IPS-NIHi7 (cell line): ENCODE measurements around the gene SFR1.
"Not testable (repeated sequence)": the region's sequence is repeated elsewhere in the genome, so short reads cannot be mapped to it uniquely, and the experiment has no call there.

ENCODE experiments used
- DNase-seq: peaks from one replicate; pipeline ENCODE4 v3.0.0; 2012; ENCODE audit warnings: mixed read lengths; ENCODE audit errors: extremely low spot score

Gene SFR1

GRCh38 chr10:104109908-104110662, 11.9 kb upstream of the SFR1 start:
- DNase-seq, result no peak

DNA sequence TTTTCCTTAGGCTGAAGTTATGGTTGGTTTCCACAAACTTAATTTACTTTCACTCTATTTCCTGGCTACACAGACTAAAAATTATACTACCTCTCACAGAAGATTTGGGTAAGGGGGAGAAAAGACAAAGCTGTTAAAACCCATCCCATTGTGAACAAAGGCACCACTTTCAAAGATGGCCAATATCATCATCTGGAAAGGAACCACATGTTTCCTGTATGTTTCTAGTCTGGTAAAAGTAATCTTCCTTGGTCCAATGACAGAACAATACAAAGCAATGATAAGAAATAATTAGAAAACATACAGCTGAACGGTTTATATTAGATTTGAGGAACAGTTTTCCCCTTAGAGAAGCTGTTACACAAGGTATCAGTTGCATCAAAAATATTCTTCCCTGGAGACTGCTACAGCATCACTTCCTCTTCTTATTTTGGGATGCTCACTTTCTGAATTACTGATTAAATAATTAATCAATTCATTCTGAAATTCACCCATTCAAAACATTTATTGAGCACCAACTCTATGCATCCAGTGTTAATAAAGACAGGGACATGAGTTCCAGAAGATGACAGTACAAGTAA, 8.5 kb upstream of the SFR1 start:
- no peak for DNase-seq

GRCh38 chr10:104117839-104118323, 4.1 kb upstream of the SFR1 start:
- no peak for DNase-seq

DNA sequence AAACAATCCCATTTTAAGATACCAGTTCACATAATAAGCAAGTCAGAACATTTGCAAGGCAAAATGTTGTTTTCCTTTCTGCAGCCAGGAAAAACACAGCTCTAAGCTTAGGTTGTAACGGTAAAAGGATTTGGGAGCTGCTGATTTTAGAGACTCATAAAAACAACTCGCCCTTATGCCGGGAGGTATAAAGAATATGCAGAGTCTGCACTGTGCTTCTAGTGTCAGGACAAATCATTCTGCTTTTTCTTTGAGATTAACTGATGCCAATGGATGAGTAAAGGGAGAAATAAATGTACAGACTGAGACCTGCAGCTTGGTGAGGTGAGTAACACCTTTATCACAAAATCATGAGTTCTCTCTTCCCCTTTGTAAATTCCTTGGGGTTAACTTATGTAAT, 2.0 kb upstream of the SFR1 start:
- no peak for DNase-seq

- no peak for DNase-seq
These were observed 1.5 kb upstream of the SFR1 start for GRCh38 chr10:104120512-104120902.

DNA sequence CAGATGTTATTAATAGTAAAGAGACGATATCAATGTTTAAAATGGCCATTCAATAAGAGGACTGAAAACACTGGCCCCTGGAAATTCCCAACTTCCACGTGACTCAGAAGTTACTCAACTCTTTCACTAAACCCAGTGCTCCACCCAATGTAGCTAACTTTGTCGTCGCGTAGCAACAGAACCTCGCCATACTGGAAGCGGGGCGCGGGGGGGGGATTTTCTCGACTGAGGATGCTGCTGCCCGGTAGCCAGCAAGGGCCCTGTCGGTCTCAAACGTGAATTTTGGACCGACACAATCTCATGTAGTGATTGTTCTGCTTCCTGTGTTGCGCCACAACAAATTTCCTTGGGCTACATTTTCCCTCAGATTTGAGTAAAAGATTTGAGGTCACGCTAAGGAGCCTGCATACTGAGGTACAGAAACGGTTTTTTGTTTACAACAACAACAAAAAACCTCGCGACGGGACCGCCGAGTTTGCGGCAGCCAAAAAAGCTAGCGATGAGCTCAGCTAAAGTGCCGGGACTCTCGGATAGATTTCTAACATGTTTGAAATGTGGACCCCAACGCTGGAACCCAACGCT, 977 bp upstream of the SFR1 start:
- DNase-seq, result peak; percentile 57

DNA sequence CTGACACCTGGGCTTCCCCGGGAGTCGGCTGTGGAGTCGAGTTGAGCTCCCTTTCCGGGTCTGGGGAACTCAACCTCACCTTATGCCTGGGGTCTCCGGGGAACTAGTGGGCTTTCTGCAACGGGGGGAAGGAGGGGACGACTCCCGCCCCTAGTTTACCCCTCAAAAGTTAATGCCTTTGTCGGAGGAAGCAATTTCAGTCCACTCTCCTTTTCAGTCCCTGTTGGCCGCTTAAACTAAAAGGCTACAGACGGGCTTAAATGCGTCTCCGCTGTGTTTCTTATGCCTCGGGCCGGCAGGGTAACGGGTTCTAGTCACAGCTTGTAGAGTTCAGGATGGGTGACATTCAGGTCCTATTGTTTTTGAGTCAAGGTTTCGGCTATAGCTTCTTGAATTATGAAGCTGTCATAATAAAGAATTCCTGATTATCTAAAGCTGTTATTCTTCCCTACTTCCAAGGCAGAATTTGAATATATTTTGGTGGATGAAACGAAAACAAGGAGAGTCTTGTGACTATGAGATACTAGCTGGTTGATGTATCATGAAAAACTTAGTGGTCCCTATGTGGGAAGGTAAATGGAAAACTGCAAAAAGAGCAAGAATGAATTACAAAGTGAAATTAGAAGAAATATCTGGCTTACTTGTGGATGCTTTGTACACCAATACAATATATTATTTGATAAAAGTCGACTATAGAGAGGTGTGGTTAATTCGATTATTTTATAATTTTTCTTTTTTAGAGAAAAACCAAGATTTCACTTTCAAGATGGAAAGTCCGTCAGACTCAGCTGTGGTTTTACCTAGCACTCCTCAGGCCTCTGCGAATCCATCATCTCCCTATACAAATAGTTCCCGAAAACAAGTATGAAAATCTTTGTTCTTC, 495 bp downstream of the SFR1 start:
- no peak for DNase-seq

- no peak for DNase-seq
These were observed 1.4 kb downstream of the SFR1 start for GRCh38 chr10:104123397-104123796.

- peak; percentile 49 for DNase-seq
These were observed 5.4 kb downstream of the SFR1 start for GRCh38 chr10:104127411-104127810.

DNA sequence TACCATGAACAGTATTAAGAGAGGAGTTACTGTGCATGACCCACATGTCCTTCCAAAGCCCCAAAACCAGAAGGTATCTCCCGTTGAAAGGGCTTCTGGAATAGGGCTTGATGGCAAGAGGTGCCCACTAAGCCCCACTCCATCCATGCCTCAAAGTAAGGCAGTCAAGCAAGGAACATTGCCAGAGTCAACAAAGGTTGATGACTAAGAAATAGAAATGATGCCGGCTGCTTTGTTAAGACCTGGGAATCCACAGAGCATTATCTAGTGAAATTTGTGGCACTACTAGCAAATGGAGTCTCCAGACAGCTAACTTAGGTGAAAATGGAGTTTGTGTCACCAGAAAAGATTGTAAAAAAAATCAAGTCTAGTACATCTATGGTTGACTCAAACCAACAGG, 6.2 kb downstream of the SFR1 start:
- no peak for DNase-seq

DNA sequence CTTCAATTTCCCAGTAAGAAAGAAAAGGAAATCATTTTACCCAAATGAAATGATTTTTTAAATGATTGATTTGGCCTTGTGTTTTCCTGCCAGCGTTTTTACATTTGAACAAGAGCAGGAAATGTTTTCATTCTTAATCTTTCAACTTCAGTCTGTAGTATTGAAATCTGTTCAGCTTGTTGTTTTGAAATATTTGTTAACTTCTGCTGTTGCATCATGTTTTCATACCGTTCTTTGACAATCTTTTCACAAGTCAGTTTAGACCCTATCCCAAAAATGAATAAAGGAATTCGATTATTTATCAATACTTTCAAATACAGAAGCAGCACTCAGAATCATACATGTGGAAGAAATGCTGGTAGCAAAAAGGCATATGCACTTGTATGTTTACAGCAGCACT, 8.1 kb downstream of the SFR1 start:
- DNase-seq, result no peak

DNA sequence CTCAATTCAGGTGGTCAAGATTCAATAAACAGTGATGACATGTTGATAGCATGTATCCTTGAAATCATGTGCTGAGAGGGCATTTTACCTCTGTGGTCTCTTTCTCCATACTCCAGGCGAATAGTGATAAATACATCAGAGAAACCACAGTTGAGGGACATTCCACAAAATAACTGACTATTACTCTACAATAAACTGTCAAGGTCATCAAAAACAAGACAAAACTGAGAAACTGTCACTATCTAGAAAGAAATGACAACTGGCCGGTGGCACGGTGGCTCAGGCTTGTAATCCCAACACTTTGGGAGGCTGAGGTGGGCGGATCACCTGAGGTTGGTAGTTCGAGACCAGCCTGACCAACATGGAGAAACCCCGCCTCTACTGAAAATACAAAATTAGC, 16.2 kb downstream of the SFR1 start:
- DNase-seq, result no peak

DNA sequence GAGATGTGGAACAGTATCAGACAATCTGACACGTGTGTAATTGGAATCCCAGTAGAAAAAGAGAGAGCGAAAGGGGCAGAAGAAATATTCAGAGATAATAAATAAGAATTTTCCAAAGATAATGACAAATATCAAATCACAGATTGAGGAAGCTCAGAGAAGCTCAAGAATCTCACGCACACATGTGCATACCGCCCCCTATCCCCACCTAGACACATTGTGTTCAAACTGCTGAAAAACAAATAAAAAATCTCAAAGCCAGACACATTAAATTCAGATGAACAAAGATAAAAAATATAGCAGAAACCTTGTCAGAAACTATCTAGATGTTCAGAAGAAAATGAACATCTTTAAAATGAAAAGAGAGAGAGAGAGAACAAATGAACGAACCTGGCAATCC, 17.2 kb downstream of the SFR1 start:
- DNase-seq, result no peak

- peak; percentile 32 for DNase-seq
These were observed 20.1 kb downstream of the SFR1 start for GRCh38 chr10:104142081-104142480.

GRCh38 chr10:104143829-104144228, 21.9 kb downstream of the SFR1 start:
- no peak for DNase-seq

DNA sequence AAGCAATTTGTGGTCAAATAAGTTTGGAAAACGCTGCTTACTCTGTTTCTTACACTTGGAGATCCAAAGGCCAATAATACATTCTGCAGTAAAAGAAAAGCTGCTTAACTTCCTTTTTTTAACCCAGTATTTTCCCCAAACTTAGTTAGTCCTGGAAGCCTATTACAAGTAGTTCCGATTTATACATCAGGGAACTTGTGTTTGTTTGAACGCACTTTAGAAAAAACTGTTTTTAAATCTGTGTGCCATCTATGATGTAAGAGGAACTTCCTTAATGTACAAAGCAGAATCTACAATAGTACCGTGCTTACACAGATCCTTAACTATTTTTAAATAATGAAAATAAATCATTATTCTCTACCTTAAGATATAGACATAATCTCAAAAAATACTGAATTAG, 23.0 kb downstream of the SFR1 start:
- DNase-seq, result no peak

DNA sequence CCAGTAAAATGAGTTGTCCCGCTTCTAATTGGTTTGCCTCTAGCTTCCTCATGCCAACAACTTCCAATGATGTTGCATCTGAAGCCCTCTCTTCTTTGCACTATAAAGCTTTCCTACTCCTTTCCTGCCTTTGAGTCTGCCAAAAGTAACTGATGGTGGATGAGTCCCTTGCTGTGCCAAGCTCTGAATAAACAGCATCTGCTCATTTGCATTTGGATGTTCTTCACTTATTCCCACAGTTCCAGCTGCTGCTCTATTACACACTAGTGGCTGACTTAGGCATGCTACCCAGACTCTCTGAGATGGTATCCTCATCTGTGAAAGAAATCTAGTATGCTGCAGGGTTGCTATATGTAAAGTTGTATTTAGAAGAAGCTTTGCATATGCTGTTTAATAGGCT, 24.9 kb downstream of the SFR1 start:
- no peak for DNase-seq

DNA sequence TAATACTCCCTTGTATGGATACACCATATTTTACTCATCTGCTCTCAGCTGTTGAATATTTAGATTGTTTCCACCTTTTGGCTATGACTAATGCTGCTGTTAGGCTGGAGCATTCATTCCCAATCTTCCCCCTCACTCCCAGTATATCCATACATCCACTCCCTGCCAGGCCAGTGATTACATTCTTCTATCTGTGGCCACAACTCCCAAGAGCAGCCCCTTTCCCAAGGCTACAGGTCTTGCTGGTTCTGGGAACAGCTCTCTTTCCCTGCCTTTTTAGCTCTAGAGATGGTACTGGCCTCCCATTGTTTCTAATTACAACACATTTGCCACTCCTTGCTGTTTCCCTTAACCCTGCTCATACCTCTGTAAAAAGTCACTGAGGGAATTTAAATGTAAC, 28.2 kb downstream of the SFR1 start:
- DNase-seq, result no peak

GRCh38 chr10:104151737-104152136, 29.8 kb downstream of the SFR1 start:
- no peak for DNase-seq

DNA sequence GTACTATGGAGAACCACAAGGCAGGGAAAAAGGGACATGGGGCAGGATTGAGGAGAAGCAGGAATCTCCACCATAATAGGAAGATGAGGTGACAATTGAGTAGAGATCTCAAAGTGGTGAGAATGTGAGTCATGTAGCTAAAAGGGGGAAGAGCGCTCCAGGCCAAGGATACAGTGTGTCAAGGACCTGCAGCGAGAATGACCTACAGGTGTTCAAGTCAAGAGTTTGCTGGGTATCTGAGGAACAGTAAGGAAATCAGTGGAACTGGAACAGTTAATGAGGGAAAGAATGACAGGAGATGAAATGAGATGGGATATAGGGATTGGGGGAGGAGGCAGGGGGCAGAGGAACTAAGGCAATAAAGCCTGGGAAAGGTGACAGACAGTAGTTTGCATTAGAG, 33.6 kb downstream of the SFR1 start:
- DNase-seq, result no peak

GRCh38 chr10:104170610-104171254, 48.8 kb downstream of the SFR1 start:
- DNase-seq, result no peak

DNA sequence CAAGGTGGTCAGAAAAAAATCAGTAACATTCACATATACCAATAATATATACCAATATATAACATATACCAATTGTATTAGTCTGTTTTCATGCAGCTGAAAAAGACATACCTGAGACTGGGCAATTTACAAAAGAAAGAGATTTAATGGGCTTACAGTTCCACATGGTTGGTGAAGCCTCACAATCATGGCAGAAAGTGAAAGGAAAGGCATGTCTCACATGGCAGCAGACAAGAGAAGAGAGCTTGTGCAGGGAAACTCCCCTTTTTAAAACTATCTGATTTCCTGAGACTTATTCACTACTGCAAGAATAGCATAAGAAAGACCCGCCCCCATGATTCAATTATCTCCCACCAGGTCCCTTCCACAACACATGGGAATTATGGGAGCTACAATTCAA, 52.2 kb downstream of the SFR1 start:
- DNase-seq, result not testable (repeated sequence)
